HPDE6-E6E7 (cell line): ENCODE results near the gene STARD5.
A peak's percentile ranks its signal among the peaks of the same experiment; 100 is the strongest.

Source experiments
- DNase-seq: peaks from one replicate; pipeline ENCODE4 v3.0.0; 2011; ENCODE audit warnings: missing footprints; ENCODE audit errors: extremely low spot score

Gene STARD5

DNA sequence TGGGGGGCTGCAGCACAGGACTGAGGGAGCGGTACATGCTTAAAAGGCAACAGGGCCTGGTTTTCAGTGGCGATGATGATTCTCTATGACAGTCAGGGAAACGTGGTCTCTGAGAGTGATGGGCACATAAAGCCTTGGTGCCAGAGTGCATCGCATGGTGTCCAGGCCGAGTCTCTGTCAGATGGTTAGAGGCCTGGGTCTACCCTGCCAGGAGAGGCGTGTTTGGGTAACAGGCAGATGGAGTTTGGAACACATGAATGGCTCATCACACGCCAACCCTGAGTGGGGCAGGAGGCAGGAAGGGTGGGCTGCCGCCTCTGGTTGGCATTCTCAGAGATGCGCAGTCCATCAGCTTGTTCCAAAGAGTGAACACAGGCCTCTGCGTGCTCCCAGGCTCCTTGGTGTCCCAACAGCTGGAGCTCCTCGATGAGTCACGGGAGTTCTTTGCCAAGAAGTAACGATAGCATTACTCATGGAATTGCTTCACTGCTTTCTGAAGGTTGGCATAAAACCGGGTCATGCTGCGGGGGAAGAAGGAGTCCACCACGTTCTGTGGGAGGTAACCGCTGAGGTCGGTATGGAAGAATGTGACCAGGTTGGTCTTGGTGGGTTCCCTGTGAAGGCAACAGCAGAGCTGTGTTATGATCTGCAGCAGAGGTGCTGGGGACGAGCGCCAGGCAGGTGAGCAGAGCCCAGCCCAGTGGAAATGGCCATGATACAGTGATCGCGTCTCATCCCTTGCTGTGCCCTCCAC lies 11.0 kb downstream of the STARD5 start:
- DNase-seq = peak; percentile 95

DNA sequence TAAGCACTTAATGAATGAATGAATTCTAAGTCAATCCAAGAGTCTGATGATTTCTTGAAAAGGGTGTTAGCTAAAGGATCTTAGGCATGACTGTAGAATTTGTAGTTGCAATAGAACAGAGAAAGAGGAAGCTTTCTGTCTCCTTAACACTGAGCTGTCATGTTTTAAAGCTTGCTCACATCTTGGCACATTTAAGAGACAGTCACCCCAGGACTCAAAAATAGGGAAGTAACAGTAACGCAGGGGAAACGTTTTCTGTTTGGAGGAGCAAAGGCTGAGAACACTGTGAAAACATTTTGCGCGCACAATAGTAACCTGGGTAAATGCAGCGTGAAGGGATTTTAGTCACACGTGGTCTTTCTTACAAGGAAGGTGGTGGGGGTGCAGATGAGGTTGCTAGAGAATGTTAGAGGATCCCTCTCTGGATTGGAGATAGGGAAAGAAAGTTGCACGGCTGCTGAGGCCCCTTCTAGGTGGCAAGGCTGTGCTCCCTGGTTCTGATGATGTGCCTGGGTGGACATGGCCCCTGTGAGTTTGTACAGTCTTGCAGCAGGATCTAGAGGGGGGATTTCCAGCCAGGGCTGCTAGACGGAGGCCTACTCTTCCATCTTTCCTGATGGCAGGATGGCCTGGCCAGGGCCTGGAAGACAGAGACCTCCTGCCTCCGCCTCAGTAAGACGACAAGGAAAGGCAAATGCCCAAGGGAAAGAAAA lies 12.0 kb downstream of the STARD5 start:
- no peak for DNase-seq

DNA sequence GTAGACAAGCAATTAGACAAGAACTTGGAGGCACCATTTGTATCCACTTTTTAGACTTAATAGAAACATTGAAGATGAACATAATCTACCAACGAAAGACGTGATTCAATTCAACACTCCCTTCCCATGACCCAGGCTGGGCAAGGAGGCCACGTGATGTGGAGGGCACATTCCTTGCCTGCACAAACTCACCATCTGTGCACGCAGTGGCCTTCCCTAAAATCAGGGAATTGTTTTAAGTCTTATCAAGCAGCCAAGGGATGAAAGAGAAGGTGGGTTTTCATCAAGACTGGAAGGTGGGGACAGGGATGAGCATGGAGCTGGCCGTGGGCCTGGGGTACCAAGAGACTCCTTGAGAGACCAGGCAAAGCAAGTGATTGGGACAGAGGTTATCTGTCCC lies 13.5 kb downstream of the STARD5 start:
- no peak for DNase-seq

DNA sequence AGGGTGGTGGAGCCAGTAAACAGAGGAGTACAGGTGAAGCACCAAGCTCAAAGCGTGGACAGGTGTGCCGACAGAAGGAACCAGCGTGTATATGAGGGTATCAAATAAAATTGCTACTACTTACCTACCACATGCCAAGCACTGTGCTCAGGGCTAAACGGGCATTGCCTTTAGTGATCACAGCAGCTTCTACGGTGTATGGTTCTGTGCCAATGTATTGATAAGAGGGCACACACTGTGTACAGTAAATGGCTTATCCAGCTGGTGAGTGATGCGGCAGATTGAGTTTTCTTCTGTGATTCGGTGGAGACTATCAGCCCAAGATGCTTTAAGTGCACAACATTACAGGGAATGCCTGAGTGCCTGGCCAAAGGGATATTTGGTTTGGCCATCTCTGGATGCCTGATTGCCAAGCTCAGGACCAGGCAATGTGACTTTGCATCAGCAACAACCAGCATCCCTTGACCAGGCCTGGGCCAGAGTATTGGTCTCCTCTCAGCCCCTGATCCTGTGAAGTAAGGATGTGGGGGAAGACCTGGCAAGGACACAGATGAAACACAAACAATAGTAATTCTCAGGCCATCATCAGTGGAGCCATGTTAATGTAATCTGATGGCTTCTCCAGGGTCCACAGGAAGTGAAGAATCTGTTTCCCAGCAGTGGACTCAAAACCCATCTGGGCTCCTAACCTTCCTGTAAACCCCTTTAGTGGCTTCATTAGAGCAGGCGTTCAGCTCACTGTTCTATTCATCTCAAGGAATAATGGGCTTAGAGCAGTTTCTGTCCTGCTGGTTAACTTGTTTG lies 14.1 kb downstream of the STARD5 start:
- DNase-seq = no peak

DNA sequence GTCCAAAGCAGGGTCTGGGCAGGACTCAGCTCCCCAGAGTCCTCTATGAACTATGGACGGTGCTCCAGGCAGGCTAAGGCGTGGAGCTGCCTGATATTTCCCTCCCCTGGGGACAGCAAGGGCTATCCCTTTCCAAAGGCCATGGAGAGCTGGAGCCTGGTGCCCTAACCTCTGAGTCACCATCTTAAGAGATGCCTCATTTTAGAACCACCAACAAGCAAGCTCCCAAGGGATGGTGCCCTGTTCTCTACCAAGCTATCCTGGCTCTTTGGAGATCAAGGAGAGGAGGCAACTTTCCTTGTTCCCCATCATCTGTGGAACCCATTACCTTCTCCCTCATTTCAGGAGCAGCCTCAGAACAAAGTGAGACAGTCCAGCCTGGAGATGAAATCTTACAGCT lies 15.7 kb downstream of the STARD5 start:
- no peak for DNase-seq

DNA sequence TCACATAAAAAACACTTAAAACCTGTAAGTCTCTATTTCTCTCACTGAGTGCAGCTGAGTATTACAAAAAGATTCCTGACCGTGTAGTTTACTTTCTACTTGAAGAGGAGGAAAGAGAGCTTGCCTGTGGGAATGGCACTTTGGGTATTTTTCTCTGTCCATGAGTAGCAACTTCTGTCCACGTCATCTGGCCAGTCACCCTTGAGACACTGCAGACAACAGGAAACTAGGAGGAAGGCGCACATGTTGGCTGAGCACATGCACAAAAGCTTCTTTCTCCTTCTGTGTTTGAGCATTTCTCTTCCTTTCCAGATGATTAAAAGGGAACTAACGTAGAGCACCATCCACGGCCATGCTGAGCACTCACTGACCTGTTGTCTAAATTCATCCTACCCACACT lies 19.7 kb downstream of the STARD5 start:
- peak; percentile 44 for DNase-seq

DNA sequence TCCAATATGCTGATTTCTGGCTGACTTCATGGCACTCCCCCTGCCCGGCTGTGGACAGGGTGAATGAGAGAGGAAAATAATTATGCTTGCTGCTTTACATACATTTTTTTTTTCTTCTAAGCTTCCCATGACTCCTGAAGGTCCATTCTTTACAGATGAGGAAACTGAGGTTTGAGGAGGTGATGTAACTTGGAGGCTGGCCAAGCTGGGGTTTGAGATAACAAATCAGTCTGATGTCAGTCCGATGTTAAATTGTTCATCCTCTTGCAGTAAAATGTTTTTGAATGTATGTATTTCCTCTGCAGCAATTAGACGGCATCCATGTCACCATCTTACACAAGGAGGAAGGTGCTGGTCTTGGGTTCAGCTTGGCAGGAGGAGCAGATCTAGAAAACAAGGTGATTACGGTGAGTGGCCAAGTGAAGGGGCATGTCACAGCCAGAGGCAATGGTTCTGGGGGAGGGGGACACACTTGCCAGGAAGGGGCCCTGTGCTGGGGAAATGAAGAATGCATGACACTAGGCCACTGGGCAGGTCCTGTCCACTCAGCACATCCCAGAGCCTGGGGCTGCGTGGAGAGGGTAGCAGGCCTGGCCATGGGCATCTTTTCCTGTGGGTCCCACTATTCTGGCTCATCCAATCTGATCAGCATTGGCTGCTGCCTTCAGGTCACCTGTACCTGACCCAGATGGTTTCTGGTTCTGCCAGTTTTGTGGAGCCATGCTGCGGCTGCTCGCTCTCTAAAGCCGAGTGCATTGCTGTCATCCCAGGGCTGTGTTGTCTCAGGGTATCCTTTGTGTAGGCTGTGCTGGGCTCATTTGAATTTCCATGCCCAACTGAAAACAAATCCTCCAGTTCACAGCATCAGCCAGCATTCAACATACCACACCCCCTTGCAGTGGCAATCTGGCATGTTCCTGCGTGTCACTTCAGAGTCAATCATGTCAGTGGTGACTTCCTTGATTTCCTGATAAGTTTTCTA lies 20.4 kb downstream of the STARD5 start:
- no peak for DNase-seq

DNA sequence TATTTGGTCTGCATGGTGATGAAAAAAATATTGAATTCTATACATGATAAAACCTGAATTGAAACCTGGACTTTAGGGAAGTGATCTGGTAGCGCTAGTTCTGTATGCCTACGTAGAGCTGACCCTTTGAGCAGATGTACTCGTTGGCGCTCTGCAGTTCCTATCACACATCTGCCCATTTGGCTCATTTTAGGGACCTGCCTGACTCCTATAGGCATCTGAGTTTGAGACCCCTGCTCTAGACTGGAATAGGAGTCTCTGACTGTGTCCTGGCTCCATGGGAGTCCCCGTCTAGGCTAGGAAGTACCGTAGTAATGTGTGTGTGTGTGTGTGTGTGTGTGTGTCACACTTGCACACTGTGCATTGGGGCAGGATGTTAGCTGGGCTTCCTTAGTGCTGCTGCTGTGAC lies 21.2 kb downstream of the STARD5 start:
- no peak for DNase-seq

DNA sequence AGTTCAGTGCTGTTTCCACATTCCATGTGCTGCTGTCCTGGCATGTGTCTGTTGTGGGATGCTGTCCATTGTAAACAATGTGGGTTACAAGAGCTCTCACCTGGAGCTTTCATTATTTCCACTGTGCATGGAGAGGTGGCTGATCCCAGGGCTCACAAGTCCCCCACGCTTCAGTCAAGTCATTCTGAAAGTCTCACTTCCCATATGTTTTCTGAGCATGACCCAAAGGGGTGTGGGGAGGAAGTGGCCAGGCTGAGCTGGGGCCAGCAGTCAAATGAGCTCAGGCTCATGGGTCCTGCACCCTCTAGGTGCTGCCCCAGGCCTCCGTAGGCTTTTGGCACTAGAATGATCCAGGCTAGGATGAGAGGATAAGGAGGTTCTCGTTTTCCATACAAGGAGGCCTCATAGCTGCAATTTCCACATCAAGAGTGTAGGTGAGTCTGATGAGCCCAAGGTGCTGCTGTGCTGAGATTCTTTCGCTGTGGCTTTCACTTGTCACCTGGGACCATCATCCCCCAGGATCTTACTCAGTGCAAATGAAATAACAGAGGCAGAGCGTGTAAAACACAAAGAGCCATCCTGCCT lies 22.0 kb downstream of the STARD5 start:
- no peak for DNase-seq

DNA sequence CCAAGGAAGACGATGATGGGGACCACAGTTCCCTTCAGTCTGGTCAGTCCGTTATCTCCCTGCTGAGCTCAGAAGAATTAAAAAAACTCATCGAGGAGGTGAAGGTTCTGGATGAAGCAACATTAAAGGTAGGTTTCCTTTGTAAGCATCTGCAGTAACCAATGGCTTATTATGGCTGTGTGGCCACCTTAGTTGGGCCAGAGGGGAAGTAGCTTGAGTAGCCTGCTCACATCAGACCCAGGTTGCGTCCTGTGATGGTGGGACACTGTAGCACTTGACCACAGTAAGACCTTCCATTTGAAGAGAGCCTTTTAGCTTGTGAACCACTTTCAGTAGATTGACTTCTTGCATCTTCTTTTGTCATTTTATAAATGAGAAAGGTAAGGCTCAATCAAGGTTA lies 22.6 kb downstream of the STARD5 start:
- no peak for DNase-seq

DNA sequence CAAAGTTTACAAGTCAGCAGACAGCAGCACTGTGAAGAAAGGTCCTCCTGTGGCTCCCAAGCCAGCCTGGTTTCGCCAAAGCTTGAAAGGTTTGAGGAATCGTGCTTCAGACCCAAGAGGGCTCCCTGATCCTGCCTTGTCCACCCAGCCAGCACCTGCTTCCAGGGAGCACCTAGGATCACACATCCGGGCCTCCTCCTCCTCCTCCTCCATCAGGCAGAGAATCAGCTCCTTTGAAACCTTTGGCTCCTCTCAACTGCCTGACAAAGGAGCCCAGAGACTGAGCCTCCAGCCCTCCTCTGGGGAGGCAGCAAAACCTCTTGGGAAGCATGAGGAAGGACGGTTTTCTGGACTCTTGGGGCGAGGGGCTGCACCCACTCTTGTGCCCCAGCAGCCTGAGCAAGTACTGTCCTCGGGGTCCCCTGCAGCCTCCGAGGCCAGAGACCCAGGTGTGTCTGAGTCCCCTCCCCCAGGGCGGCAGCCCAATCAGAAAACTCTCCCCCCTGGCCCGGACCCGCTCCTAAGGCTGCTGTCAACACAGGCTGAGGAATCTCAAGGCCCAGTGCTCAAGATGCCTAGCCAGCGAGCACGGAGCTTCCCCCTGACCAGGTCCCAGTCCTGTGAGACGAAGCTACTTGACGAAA lies 24.2 kb downstream of the STARD5 start:
- no peak for DNase-seq

DNA sequence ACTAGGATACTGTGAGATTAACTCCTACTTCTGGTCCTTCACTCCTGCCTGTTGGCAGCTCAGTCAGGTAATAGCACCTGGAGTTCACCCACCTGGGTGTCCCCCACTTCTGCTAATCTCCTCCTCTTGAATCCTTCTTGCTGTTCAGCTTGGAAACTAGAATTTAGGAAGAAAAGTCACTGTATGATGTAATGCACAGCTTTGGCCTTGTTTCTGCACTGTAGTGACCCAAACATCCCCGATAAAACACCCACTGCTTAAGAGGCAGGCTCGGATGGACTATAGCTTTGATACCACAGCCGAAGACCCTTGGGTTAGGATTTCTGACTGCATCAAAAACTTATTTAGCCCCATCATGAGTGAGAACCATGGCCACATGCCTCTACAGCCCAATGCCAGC lies 24.8 kb downstream of the STARD5 start:
- DNase-seq = no peak

DNA sequence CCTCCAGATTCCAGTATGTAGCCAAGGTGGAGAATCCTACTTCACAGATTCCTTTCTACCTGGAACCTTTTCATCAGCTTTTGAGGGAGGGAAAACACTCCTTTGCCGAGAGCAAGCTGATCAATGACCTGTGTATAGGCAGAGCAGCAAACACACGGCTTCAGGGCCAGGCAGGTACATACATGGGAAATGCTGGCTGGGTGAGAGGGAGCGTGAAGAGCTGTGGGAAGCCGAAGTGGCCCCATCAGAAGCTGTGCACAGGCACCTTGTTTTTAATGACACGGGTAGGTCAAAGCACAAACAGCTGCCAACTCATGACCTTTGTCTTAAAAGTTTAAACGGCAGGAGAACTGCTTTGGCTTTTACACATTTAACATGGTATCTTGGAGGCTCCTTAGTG lies 25.3 kb downstream of the STARD5 start:
- DNase-seq = no peak

DNA sequence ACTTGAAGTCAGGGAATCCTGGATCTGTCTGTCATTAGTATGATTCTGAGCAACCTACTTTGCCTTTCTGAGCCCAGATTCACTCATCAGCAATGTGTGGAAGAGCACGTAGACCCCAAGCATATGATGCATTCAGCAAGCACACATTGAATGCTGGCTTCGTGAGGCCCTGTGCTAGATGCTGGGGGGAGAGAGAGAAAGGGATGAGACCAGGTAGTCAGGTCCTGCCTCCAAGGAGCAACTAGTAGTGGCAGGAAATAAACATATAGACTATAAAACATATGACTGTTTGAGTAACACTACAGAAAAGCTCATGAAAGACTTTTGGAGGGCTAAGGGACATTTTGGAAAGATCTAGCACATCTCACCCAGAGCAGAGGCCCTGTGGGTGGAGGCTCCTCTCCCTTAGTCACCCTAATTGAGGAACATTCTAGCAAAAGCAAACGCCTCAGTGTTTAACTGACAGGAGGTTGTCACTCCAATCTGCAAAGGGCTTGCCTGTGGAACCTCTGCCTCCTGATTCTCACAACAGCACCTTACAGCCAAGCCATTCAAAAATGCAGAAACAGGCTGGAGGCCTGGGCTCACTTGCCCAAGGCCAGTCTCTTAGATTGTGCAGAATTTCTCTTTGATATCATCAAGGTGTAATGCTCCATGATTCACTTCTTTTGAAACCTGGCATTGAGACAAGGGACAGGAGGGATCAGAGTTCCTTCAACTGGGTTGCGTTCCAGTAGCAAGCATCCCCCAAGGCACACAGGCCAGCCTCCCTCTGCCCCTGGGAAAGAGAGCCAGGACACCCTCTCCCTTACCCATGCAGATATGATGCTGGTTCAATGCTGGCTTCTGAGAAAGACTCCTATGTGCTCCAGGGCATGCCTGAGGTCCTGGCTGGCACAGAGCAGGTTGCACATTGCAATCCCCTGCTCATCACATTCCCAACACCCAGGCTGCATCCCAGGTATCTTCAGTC lies 26.1 kb downstream of the STARD5 start:
- no peak for DNase-seq

DNA sequence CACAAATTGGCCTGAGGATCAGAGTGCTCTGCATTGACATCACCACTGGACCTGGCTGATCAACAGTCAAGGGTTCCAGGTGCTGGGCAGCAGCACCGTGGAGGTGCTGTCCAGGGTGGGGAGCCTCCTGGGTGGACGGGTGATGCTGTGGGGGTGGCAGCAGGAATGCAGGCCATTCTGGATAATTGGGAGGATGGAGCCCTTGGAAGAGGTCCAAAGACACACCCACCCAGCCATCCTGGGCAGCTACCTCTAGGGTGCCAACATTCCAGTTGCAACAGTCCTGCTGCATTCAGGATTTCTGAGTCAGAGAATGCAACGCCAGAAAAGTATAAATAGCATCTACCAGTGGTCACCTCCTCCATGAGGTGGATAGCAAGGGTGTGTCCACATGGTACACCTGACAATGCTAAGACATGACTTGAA lies 26.8 kb downstream of the STARD5 start:
- DNase-seq = peak; percentile 82

DNA sequence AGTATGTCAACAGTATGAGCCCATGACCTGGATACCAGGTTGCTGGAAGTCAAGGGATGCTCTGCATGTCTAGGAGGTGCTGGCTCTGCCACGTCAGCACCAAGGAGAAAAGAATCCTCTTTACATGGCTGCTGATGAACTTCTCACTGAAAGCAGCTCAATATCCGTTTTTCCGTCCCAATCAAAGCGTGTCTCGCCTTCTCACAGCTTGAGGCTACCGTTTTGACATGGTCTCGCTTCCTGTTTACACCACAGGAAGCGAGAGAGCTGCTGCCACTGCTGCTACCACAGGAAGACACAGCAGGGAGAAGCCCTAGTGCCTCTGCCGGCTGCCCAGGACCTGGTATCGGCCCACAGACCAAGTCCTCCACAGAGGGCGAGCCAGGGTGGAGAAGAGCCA lies 27.3 kb downstream of the STARD5 start:
- DNase-seq = no peak

DNA sequence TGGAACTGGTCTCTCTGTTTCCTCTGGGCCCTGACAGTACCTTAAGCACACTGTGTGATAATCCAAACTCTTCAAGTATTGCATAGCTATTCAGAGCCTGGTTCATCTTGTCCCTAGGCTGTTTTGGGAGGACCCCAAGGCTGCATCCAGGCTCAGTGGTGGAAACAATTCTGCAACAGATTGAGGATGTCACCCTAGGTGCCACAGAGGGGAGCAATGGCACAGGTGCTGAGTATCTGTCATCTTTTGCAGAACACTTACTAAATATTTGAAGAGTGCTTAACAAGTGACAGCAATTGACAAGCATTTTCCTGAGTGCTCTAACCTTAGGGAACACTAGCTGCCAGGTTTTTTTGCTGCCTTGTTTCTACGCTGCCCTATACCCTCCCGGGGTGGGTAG lies 27.8 kb downstream of the STARD5 start:
- no peak for DNase-seq

DNA sequence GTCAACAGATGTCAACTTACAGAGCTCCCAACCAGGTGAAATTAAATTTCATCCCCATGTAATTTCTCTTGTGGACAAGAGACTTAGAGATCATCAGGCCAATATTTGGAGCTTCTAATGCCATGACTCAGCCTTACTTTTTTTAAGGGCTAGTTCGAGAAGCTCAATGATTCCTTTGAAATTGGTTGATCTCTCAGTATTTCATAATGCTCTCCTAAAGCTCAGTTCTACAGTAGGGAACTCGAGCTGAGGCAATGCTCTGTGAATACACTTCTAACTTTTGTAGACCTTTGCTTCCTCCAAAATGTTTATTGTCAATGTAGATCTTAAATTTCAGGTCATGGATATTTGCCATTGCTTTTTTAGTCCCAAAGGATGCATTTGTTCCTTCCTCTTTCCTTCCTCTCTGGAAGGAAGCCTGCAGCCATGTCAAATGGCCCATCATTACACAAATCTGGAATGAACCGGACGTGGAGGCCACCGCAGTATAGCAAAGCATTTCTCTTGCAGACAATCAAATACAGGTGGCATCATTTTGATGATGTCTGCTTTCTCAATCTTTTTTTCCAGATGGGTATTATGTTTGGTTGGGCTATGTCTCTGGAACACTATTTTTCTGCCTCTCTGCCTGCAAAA lies 28.3 kb downstream of the STARD5 start:
- no peak for DNase-seq

DNA sequence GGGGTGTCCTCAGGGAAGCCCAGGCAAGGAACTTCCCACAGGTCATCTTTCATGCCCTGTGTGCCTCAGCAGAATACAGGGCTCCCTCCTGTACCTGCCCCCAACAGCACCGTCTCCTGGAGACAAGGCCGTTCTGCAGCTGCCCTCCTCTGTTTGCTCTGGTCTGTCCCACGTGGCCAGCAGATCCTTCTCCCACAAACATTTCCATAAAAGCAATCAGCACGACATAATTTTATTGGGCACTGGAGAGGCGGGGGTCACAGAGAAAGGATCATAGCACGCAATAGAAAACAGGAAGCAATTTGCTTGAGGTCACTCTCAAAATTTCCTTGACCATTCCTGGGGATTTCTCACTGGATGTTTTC lies 29.4 kb downstream of the STARD5 start:
- no peak for DNase-seq
